Right lobe of liver (tissue), 4 donors: ENCODE data around the gene TMEM53.

ENCODE experiments used
- POLR2A ChIP-seq: fragments of 450-650 bp; IDR thresholded peaks from one replicate; pipeline ENCODE4 v1.6.1; 2017; ENCODE audit warnings: antibody characterized with exemption, mild to moderate bottlenecking
- TF ChIP-seq, protein P1 (sequence below), 4 donors: fragments of 200-600 bp in 3 of 4; fragments of 450-650 bp in 1 of 4; IDR thresholded peaks; one replicate each; pipeline versions ENCODE4 v1.5.1 to v1.8.0; 2016 to 2022; ENCODE audit warnings: antibody characterized with exemption in 4 of 4, mild to moderate bottlenecking in 2 of 4
- donor health status: DM: no; HTN: no; CAD: no.
- donor health status: DM: no; HTN: no; CAD: no.
- donor health status: DM: no; HTN: yes; CAD: no.

DNA sequence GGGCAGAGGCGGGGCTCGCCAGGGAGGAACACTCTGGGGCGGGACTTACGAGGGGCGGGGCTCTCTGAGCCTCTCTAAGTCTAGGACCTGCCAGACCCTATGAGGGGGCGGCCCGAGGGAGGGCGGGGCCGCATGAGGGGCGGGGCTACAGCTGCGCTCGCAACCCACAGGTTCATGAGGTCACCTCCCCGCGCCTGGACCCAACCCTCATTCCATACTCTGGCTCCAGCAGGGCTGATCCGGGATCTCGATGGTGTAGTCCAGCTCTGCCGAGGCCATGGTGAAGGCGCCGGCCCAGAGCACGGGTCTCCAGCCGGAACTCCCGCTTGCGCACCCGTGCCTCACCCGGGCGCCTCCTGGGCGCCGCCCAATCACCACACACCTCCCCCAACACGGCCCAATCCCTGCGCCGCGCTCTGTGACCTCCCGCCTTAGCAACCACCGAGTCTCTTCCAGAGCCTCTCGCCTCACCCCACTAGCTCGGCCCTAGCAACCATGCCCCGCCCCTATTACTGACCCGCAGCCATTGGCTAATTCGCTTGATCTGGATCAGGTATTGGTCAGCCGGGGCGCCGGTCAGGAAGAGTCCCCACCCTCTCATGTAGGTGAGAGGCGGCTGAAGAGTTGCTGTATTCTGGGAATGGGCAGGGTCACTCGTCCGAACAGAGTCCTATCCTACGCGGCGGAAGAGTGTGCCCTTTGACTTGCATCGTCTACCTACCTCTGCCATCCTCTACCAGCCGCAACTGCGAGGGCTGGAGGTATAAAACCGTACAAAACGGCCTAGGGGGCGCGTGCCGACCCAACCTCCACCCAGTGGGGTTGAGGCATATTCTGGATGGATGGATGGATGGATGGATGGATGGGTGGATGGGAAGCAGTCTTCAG is at the start of gene TMEM53, which contains the start of gene ARMH1:
- TF ChIP-seq POLR2A, result peak; percentile 91
- TF ChIP-seq, protein P1, sequence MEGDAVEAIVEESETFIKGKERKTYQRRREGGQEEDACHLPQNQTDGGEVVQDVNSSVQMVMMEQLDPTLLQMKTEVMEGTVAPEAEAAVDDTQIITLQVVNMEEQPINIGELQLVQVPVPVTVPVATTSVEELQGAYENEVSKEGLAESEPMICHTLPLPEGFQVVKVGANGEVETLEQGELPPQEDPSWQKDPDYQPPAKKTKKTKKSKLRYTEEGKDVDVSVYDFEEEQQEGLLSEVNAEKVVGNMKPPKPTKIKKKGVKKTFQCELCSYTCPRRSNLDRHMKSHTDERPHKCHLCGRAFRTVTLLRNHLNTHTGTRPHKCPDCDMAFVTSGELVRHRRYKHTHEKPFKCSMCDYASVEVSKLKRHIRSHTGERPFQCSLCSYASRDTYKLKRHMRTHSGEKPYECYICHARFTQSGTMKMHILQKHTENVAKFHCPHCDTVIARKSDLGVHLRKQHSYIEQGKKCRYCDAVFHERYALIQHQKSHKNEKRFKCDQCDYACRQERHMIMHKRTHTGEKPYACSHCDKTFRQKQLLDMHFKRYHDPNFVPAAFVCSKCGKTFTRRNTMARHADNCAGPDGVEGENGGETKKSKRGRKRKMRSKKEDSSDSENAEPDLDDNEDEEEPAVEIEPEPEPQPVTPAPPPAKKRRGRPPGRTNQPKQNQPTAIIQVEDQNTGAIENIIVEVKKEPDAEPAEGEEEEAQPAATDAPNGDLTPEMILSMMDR (IDR thresholded peaks at IDR 0.05), result no peak
